Adipose tissue (tissue), 3 donors: ENCODE results near the gene SPHK2. TPM values are rescaled to one million over a fixed set of nuclear protein-coding genes. Genes with fewer than 3 reads are reported as not detected.
"Not testable (repeated sequence)": the region's sequence is repeated elsewhere in the genome, so short reads cannot be mapped to it uniquely, and the experiment has no call there.

Source experiments
- H3K27ac ChIP-seq: one replicate; pipeline ENCODE4 v1.5.1; 2013; ENCODE audit warnings: low read depth, low read length
- WGBS, 3 donors: extraction: QIAGEN DNeasy Blood & Tissue Kit; methylation state at CpG; one replicate each; pipeline ENCODE4 v1.1.7; 2013; 5-methylcytosine and 5-hydroxymethylcytosine counted together
- polyA plus RNA-seq, 3 donors: library from polyadenylated mRNA; stranded (reverse); fragments of 200-250 nt; gene quantifications; one replicate each; pipeline ENCODE4 v1.2.3, GENCODE V29; 2013
- donor health status: healthy with polysubstance abuse.
- donor health status: Bipolar disorder and iron deficiency.
- donor health status: healthy.

The SPHK2 gene
- polyA plus RNA-seq, 3 donors, result 8.4 to 17.8 (median 17.7) TPM

- H3K27ac ChIP-seq, result no peak overlapping the region
- WGBS, 3 donors, result 65 to 90% (median 68%) methylated on average over 3 of the region's 3 CpGs
These were observed 49.0 kb downstream of the SPHK2 start for GRCh38 chr19:48668332-48668731.

GRCh38 chr19:48668761-48669160 lies 49.5 kb downstream of the SPHK2 start:
- WGBS, 3 donors, result 96% methylated on average over 2 of the region's 2 CpGs
- H3K27ac ChIP-seq, result no peak overlapping the region

GRCh38 chr19:48669903-48670668 lies 50.8 kb downstream of the SPHK2 start:
- H3K27ac ChIP-seq, result no peak overlapping the region
- WGBS, 3 donors, result 95 to 96% (median 95%) methylated on average over 24 to 26 of the region's 26 CpGs

GRCh38 chr19:48670699-48671445 lies 51.6 kb downstream of the SPHK2 start:
- H3K27ac ChIP-seq, result no peak overlapping the region
- WGBS, 3 donors, result 81 to 88% (median 87%) methylated on average over 20 to 21 of the region's 21 CpGs

- 79 to 87% (median 81%) methylated on average over 7 to 10 of the region's 10 CpGs for WGBS, 3 donors
- H3K27ac ChIP-seq, result no peak overlapping the region
These were observed 52.2 kb downstream of the SPHK2 start for GRCh38 chr19:48671446-48671995.

- 83 to 87% (median 84%) methylated on average over 25 of the region's 25 CpGs for WGBS, 3 donors
- no peak within 1 kb of the TSS for H3K27ac ChIP-seq
These were observed 53.7 kb downstream of the SPHK2 start, which contains the start of gene NTN5 for GRCh38 chr19:48672994-48673393. Gene NTN5 (minus strand): TSS chr19:48673017. CDS start chr19:48670986, 2,031 bp downstream.

GRCh38 chr19:48673436-48674100 lies 54.3 kb downstream of the SPHK2 start:
- no peak overlapping the region for H3K27ac ChIP-seq
- 82 to 86% (median 83%) methylated on average over 25 of the region's 25 CpGs for WGBS, 3 donors

- H3K27ac ChIP-seq, result no peak overlapping the region
- WGBS, 3 donors, result 84 to 94% (median 92%) methylated on average over 19 of the region's 19 CpGs
These were observed 55.0 kb downstream of the SPHK2 start for GRCh38 chr19:48674216-48674809.

GRCh38 chr19:48674921-48675824 lies 55.9 kb downstream of the SPHK2 start:
- H3K27ac ChIP-seq, result no peak overlapping the region
- 33 to 38% (median 36%) methylated on average over 28 of the region's 28 CpGs for WGBS, 3 donors

GRCh38 chr19:48676487-48676886 lies 57.2 kb downstream of the SPHK2 start:
- no peak overlapping the region for H3K27ac ChIP-seq
- 90 to 94% (median 92%) methylated on average over 17 of the region's 17 CpGs for WGBS, 3 donors

GRCh38 chr19:48676887-48677286 lies 57.6 kb downstream of the SPHK2 start:
- no peak overlapping the region for H3K27ac ChIP-seq
- 82 to 92% (median 89%) methylated on average over 13 of the region's 13 CpGs for WGBS, 3 donors

- no peak overlapping the region for H3K27ac ChIP-seq
- 24 to 75% (median 75%) methylated on average over 4 of the region's 4 CpGs for WGBS, 3 donors
These were observed 58.9 kb downstream of the SPHK2 start for GRCh38 chr19:48678201-48678600.

- H3K27ac ChIP-seq, result not testable (repeated sequence)
- 91 to 97% (median 95%) methylated on average over 13 to 19 of the region's 19 CpGs for WGBS, 3 donors
These were observed 60.7 kb downstream of the SPHK2 start for GRCh38 chr19:48680006-48680405.

Other genes with a start within 250 kb of the SPHK2 start
- gene KDELR1, start 228.0 kb upstream of the SPHK2 start, polyA plus RNA-seq, result 10 to 100 TPM; 86.8 to 98.2 (median 95.7) TPM
- gene GRIN2D, start 225.8 kb upstream of the SPHK2 start, polyA plus RNA-seq, result under 1 TPM; 0.07 to 0.34 (median 0.15) TPM
- 10 to 100 TPM in 2 of 3 donors, 1 to 10 TPM in 1; 7.5 to 29.5 (median 12.7) TPM for gene GRWD1, start 173.5 kb upstream of the SPHK2 start, polyA plus RNA-seq
- under 1 TPM; 0.11 to 0.58 (median 0.17) TPM for gene KCNJ14, start 163.9 kb upstream of the SPHK2 start, polyA plus RNA-seq
- 10 to 100 TPM; 36.5 to 50.2 (median 40.7) TPM for gene CYTH2, start 150.1 kb upstream of the SPHK2 start, polyA plus RNA-seq
- 1 to 10 TPM in 1 of 3 donors, under 1 TPM in 2; 0.22 to 1.6 (median 0.22) TPM for gene LMTK3, start 107.7 kb upstream of the SPHK2 start, polyA plus RNA-seq
- under 1 TPM; 0.20 to 0.90 (median 0.45) TPM for gene SULT2B1, start 67.3 kb upstream of the SPHK2 start, polyA plus RNA-seq
- gene SPACA4, start 12.8 kb upstream of the SPHK2 start, polyA plus RNA-seq, result not detected
- gene FAM83E, start 4.4 kb upstream of the SPHK2 start, polyA plus RNA-seq, result 1 to 10 TPM in 2 of 3 donors, under 1 TPM in 1; 0.56 to 4.2 (median 1.3) TPM
- gene RPL18, start 328 bp upstream of the SPHK2 start, polyA plus RNA-seq, result 1,000 to 10,000 TPM; 2,059 to 2,549 (median 2,360) TPM
- gene DBP, start 17.9 kb downstream of the SPHK2 start, polyA plus RNA-seq, result 10 to 100 TPM in 1 of 3 donors, 1 to 10 TPM in 2; 2.9 to 10.9 (median 8.1) TPM
- gene CA11, start 26.7 kb downstream of the SPHK2 start, polyA plus RNA-seq, result 10 to 100 TPM in 1 of 3 donors, 1 to 10 TPM in 2; 2.6 to 21.3 (median 2.7) TPM
- gene NTN5, start 53.5 kb downstream of the SPHK2 start, polyA plus RNA-seq, result under 1 TPM in 2 of 3 donors, not detected in 1; 0.23 to 0.27 TPM
- gene FUT2, start 76.5 kb downstream of the SPHK2 start, polyA plus RNA-seq, result 1 to 10 TPM; 1.5 to 7.1 (median 3.2) TPM
- gene MAMSTR, start 100.2 kb downstream of the SPHK2 start, polyA plus RNA-seq, result 1 to 10 TPM in 2 of 3 donors, under 1 TPM in 1; 0.86 to 2.2 (median 1.3) TPM
- 10 to 100 TPM in 2 of 3 donors, 1 to 10 TPM in 1; 8.9 to 58.3 (median 34.8) TPM for gene RASIP1, start 121.1 kb downstream of the SPHK2 start, polyA plus RNA-seq
- 1 to 10 TPM in 1 of 3 donors, under 1 TPM in 2; 0.66 to 1.6 (median 0.68) TPM for gene IZUMO1, start 127.4 kb downstream of the SPHK2 start, polyA plus RNA-seq
- gene FUT1, start 133.1 kb downstream of the SPHK2 start, polyA plus RNA-seq, result 1 to 10 TPM; 2.7 to 4.8 (median 3.5) TPM
- not detected for gene FGF21, start 136.0 kb downstream of the SPHK2 start, polyA plus RNA-seq
- gene BCAT2, start 191.5 kb downstream of the SPHK2 start, polyA plus RNA-seq, result 10 to 100 TPM; 44.9 to 58.9 (median 47.6) TPM
- 10 to 100 TPM in 1 of 3 donors, 1 to 10 TPM in 2; 1.9 to 10.7 (median 4.6) TPM for gene HSD17B14, start 217.0 kb downstream of the SPHK2 start, polyA plus RNA-seq
- 100 to 1,000 TPM in 1 of 3 donors, 10 to 100 TPM in 1, 1 to 10 TPM in 1; 7.3 to 127 (median 20.6) TPM for gene PLEKHA4, start 249.1 kb downstream of the SPHK2 start, polyA plus RNA-seq